HG02678 (cell line): ENCODE data around the gene RIMKLA.

Source experiments
- ATAC-seq: cut with Tn5 transposase; IDR thresholded peaks from one replicate; pipeline ENCODE4 v1.9.1; 2021; ENCODE audit warnings: mild to moderate bottlenecking, moderate library complexity; ENCODE audit not compliant: unreplicated experiment

Gene RIMKLA

GRCh38 chr1:42424201-42424600 is 43.6 kb downstream of the RIMKLA start:
- no peak for ATAC-seq

GRCh38 chr1:42427240-42427639 is 46.6 kb downstream of the RIMKLA start:
- ATAC-seq: no peak

GRCh38 chr1:42429603-42430002 is 49.0 kb downstream of the RIMKLA start:
- no peak for ATAC-seq

- no peak for ATAC-seq
These were observed 49.9 kb downstream of the RIMKLA start for GRCh38 chr1:42430286-42431135.

- ATAC-seq: no peak
These were observed 50.9 kb downstream of the RIMKLA start for GRCh38 chr1:42431514-42431913.

- no peak for ATAC-seq
These were observed 52.1 kb downstream of the RIMKLA start for GRCh38 chr1:42432714-42433113.

- no peak for ATAC-seq
These were observed 52.8 kb downstream of the RIMKLA start for GRCh38 chr1:42433369-42433768.

GRCh38 chr1:42434340-42434739 is 53.7 kb downstream of the RIMKLA start:
- no peak for ATAC-seq

GRCh38 chr1:42439940-42440339 is 59.3 kb downstream of the RIMKLA start:
- ATAC-seq: no peak

GRCh38 chr1:42442662-42443061 is 62.1 kb downstream of the RIMKLA start:
- no peak for ATAC-seq

- ATAC-seq: no peak
These were observed 68.7 kb downstream of the RIMKLA start for GRCh38 chr1:42449256-42449655.

- ATAC-seq: no peak
These were observed 69.5 kb downstream of the RIMKLA start for GRCh38 chr1:42450061-42450460.

- no peak for ATAC-seq
These were observed 72.8 kb downstream of the RIMKLA start for GRCh38 chr1:42453386-42453785.

- ATAC-seq: no peak
These were observed 73.8 kb downstream of the RIMKLA start for GRCh38 chr1:42454403-42454802.

- ATAC-seq: peak; percentile 89
These were observed 75.6 kb downstream of the RIMKLA start, which contains the start of the genes PPCS and ZMYND12 for GRCh38 chr1:42456010-42456753. PPCS (plus strand) TSS chr1:42456543; CDS start chr1:42456566, 23 bp downstream. ZMYND12 (minus strand) TSS chr1:42456022; CDS start chr1:42455997, 25 bp downstream.

- ATAC-seq: peak; percentile 55
These were observed 76.1 kb downstream of the RIMKLA start for GRCh38 chr1:42456754-42457089.

- ATAC-seq: no peak
These were observed 80.6 kb downstream of the RIMKLA start for GRCh38 chr1:42461196-42461595.

- peak; percentile 99 for ATAC-seq
These were observed 82.5 kb downstream of the RIMKLA start, which contains the start of gene CCDC30 for GRCh38 chr1:42462828-42463763. CCDC30 (plus strand) TSS chr1:42463286; CDS start chr1:42480552, 17,266 bp downstream.

GRCh38 chr1:42463921-42464320 is 83.3 kb downstream of the RIMKLA start:
- ATAC-seq: no peak

- ATAC-seq: no peak
These were observed 85.4 kb downstream of the RIMKLA start for GRCh38 chr1:42466030-42466429.

GRCh38 chr1:42469727-42470126 is 89.1 kb downstream of the RIMKLA start:
- ATAC-seq: no peak
